Astrocyte of the cerebellum (primary cell): ENCODE data around the gene FBXO33.

Source experiments
- DNase-seq: peaks from one replicate; pipeline ENCODE4 v3.0.0-alpha.2; 2011; ENCODE audit warnings: low read depth
- H3K4me3 ChIP-seq: 2 replicates; pipeline ENCODE4 v1.5.1; 2011; ENCODE audit warnings: mild to moderate bottlenecking, low read depth, low read length, moderate library complexity
- in situ Hi-C: cut with HindIII; loops from 2 replicates; pipeline ENCODE4 v1.10.0; 2017; ENCODE audit warnings: low sequenced_read_pairs
- TF ChIP-seq, protein P1 (sequence below): IDR thresholded peaks from 2 replicates; pipeline ENCODE4 v1.5.1; 2012; ENCODE audit warnings: low read length, low read depth, moderate library complexity, mild to moderate bottlenecking; ENCODE audit errors: missing control alignments

Gene FBXO33

DNA sequence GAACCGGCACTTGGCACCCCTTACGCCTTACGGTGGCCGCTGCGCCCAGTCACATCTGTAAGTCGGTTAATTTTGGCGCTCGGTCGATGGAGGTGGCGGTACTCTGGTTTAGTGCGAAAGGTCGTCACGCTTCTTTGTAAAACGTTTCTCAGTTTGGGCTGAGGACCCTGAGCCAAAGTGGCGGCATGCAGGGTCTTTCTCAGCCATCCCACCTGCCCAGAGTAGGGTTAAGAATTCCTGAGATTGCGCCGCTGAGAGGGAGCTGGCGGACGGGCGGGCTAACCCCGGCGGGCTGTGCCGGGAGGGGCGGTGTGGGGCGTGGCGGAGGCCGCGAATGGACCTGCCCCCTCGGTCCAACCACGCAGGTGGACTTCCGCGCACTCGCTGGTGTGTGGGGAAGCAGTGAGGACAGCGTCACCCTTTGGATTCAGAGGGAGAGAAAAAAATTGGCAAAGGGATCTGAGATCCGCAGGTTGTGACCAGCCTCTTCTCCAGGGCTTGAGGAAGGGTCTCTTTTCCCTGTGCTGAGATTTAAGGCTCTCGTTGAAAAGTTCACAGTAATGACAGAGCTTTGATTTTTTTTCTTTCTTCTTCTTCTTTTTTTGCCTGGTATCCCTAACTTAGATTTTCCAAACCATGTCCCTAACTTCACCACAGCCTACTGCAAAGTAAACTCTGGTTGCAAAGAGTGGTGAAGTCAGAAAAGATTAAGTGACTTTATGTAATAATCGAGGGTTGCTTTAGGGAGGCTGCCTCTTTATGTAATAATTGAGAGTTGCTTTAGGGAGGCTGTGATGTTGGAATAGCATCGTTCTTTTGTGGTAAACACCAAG is 602 bp upstream of the FBXO33 start:
- in situ Hi-C loops: no loop called here
- TF ChIP-seq, protein P1, sequence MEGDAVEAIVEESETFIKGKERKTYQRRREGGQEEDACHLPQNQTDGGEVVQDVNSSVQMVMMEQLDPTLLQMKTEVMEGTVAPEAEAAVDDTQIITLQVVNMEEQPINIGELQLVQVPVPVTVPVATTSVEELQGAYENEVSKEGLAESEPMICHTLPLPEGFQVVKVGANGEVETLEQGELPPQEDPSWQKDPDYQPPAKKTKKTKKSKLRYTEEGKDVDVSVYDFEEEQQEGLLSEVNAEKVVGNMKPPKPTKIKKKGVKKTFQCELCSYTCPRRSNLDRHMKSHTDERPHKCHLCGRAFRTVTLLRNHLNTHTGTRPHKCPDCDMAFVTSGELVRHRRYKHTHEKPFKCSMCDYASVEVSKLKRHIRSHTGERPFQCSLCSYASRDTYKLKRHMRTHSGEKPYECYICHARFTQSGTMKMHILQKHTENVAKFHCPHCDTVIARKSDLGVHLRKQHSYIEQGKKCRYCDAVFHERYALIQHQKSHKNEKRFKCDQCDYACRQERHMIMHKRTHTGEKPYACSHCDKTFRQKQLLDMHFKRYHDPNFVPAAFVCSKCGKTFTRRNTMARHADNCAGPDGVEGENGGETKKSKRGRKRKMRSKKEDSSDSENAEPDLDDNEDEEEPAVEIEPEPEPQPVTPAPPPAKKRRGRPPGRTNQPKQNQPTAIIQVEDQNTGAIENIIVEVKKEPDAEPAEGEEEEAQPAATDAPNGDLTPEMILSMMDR: no peak

GRCh38 chr14:39431416-39432178 is 636 bp downstream of the FBXO33 start:
- no peak for DNase-seq
- in situ Hi-C loops: no loop called here
- TF ChIP-seq, protein P1: no peak
- H3K4me3 ChIP-seq: peak overlapping the region; percentile 83

More for the DNA sequence above, 602 bp upstream of the FBXO33 start:
- H3K4me3 ChIP-seq: peak overlapping the region; percentile 83
- peak; percentile 42 for DNase-seq

GRCh38 chr14:39430762-39431415 is 1.3 kb downstream of the FBXO33 start:
- no peak for DNase-seq
- TF ChIP-seq, protein P1: no peak
- H3K4me3 ChIP-seq: peak overlapping the region; percentile 83
- in situ Hi-C loops: no loop called here

DNA sequence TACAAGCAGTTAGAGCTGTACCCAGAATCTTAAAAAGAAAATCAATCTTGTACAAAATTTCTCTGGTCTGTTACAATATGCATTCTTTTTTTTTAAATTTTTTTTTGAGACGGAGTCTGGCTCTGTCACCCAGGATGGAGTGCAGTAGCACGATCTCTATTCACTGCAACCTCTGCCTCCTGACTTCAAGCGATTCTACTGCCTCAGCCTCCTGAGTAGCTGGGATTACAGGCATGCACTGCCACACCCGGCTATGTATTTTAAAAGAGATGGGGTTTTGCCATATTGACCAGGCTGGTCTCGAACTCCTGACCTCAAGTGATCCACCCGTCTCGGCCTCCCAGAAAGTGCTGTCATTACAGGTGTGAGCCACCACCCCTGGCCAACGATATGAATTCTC is 4.1 kb downstream of the FBXO33 start:
- in situ Hi-C loops: no loop called here

GRCh38 chr14:39426605-39427004 is 5.6 kb downstream of the FBXO33 start:
- DNase-seq: peak; percentile 41
- H3K4me3 ChIP-seq: no peak overlapping the region

More for the DNA sequence above, 4.1 kb downstream of the FBXO33 start:
- no peak overlapping the region for H3K4me3 ChIP-seq
- no peak for DNase-seq
- TF ChIP-seq, protein P1: no peak

GRCh38 chr14:39425947-39426346 is 6.3 kb downstream of the FBXO33 start:
- no peak overlapping the region for H3K4me3 ChIP-seq
- TF ChIP-seq, protein P1: no peak
- no peak for DNase-seq
- in situ Hi-C loops: no loop called here

More at GRCh38 chr14:39426605-39427004, 5.6 kb downstream of the FBXO33 start:
- in situ Hi-C loops: no loop called here
- TF ChIP-seq, protein P1: peak; percentile 18
